CD4-positive, alpha-beta T cell treated with Interleukin-2 at 100 ng/mL for 4 hours (primary cell): Measurements from ENCODE around the gene TCN1.

Experiments
- DNase-seq: peaks from one replicate; pipeline ENCODE4 v3.0.0-alpha.2; 2020; ENCODE audit warnings: low spot score

The TCN1 gene

DNA sequence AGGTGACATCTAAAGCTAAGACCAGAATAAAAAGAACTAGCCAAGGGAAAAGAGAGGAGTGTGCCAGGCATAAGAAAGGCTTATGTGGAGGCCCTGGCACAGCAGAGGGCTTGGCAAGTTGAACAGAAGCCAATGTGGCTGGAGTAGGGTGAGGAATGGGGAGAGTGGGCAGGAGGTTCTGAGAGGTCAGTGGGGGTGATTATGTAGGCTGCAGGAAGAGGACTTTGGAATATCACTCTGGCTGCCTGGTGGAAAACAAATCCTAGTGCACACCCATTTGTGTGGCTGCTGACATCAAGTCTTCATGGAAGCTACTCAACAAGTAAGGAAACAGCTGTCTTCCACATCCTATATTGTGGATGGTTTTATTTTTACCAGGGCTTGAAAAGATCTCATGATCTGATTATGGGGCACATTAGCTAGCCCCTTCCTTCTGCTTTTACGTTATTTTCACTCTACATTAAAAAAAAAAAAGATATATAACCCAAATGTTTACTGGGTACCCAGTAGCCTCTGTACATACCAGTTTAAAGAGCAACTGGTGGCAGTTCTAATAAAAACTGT, 59.2 kb downstream of the TCN1 start:
- no peak for DNase-seq

DNA sequence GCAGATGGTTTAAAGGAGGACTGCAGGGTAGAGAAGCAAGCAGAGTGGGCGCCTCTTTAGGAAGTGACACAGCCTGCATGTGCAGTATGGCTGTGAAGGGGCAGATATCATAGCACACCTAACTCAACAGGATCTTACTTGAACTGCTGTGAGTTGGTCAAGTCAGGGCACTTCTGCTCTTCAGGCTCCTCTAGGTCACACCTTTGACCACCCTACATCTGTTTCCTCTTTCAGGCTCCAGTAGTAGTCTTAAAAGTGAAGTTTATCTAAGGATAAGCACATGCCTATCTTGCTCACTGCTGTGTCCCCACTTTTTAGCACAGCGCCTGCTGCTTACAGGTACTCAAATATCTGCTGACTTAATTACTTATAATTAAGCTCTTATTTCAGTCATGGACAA, 62.2 kb downstream of the TCN1 start:
- no peak for DNase-seq
